ENCODE measurements around the gene MAP7D1. TPM values are rescaled to one million over a fixed set of nuclear protein-coding genes. Genes with fewer than 3 reads are reported as not detected.

MAP7D1 gene
- total RNA-seq, 1 donor from 2014 or later: 93.8 TPM

DNA sequence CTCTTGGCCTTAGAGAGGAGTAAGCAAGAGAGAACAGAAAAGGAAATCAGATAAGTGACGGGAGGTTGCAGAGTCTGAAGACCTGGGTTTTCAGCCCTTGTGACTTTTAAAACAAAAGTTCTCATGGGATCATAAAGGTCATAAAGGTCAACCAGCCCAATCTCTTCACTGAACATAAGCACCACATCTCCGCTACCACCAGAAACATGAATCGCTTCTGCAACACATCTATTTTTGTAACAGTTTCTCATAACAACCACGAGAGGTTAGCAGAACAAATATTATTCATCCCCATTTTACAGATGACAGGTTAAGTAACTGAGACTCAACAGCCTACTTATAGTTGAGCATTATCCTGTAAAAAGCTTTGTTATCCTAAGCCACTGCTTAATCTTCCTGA is 12.5 kb upstream of the MAP7D1 start:
- H3K36me3 ChIP-seq: peaks cover 0 to 12% of the 10 kb centered on the region in 2 donors
- DNase-seq (ENCODE audit: extremely low spot score in 2 of 2): no peak
- no peaks in the 10 kb centered on the region for H3K9me3 ChIP-seq
- H3K27ac ChIP-seq: no peak overlapping the region
- H3K27me3 ChIP-seq: no peaks in the 10 kb centered on the region
- H3K4me1 ChIP-seq: peaks cover 41% of the 10 kb centered on the region
- TF ChIP-seq, protein P1, sequence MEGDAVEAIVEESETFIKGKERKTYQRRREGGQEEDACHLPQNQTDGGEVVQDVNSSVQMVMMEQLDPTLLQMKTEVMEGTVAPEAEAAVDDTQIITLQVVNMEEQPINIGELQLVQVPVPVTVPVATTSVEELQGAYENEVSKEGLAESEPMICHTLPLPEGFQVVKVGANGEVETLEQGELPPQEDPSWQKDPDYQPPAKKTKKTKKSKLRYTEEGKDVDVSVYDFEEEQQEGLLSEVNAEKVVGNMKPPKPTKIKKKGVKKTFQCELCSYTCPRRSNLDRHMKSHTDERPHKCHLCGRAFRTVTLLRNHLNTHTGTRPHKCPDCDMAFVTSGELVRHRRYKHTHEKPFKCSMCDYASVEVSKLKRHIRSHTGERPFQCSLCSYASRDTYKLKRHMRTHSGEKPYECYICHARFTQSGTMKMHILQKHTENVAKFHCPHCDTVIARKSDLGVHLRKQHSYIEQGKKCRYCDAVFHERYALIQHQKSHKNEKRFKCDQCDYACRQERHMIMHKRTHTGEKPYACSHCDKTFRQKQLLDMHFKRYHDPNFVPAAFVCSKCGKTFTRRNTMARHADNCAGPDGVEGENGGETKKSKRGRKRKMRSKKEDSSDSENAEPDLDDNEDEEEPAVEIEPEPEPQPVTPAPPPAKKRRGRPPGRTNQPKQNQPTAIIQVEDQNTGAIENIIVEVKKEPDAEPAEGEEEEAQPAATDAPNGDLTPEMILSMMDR (IDR thresholded peaks at IDR 0.05): no peak
- TF ChIP-seq POLR2AphosphoS5 (IDR thresholded peaks at IDR 0.05; ENCODE audit: insufficient read depth in 1 of 2, low read depth in 1 of 2) (no peak), POLR2A (IDR thresholded peaks at IDR 0.05) (no peak)
- intact Hi-C loops (cut with DNase I): no loop called here
- H3K4me3 ChIP-seq: no peak overlapping the region

DNA sequence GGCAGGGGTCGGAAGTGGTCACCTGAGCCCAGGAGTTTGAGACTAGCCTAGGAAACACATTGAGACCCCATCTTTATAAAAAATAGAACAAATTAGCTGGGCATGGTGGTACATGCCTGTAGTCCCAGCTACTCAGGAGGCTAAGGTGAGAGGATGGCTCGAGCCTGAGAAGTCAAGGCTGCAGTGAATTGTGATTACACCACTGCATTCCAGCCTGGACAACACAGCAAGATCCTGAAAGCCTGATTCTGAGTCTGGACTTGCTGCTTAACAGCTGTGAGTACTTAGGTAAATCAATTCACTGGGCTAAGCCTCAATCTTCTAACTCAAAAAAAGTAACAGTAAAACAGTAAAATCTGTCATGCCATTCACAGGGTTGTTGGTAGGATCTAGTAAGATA is 11.5 kb upstream of the MAP7D1 start:
- Histone ChIP-seq H3K27ac (no peak overlapping the region), H3K4me3 (no peak overlapping the region), H3K27me3 (no peaks in the 10 kb centered on the region), H3K4me1 (peaks cover 46% of the 10 kb centered on the region), H3K9me3 (no peaks in the 10 kb centered on the region), H3K36me3 (peaks cover 0 to 5% of the 10 kb centered on the region in 2 donors)
- intact Hi-C loops (cut with DNase I): no loop called here
- TF ChIP-seq POLR2AphosphoS5 (IDR thresholded peaks at IDR 0.05; ENCODE audit: insufficient read depth in 1 of 2, low read depth in 1 of 2) (no peak), POLR2A (IDR thresholded peaks at IDR 0.05) (no peak)
- TF ChIP-seq, protein P1 (IDR thresholded peaks at IDR 0.05): no peak
- no peak for DNase-seq (ENCODE audit: extremely low spot score in 2 of 2)

DNA sequence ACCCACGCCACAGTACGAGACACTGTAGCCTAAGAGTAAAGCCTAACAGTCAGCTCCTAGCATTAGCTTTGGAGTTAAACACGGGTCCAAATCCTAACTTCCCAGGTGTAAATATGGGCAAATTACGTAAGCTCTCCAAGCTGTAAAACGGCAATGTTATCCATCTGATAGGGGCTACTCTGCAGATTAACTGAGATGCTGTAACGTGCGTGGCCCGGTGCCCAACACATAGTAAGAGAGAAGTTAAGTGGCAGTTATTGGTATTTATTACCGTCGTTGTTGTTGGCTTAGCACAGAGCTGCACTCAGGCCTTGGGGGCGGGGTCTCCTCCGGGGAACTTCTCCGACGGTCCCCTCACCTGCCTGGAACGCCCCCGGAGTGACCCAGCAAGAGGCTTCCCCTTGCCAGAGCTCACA is 7.1 kb upstream of the MAP7D1 start:
- intact Hi-C loops (cut with DNase I): no loop called here
- H3K4me1 ChIP-seq: peaks cover 50% of the 10 kb centered on the region
- H3K4me3 ChIP-seq: peak overlapping the region; percentile 74 to 96
- no peak for DNase-seq (ENCODE audit: extremely low spot score in 2 of 2)
- H3K9me3 ChIP-seq: no peaks in the 10 kb centered on the region
- H3K36me3 ChIP-seq: no peaks in the 10 kb centered on the region
- H3K27me3 ChIP-seq: no peaks in the 10 kb centered on the region
- H3K27ac ChIP-seq: peak overlapping the region; percentile 99
- TF ChIP-seq POLR2A (IDR thresholded peaks at IDR 0.05): no peak
- TF ChIP-seq POLR2AphosphoS5 (IDR thresholded peaks at IDR 0.05; ENCODE audit: insufficient read depth in 1 of 2, low read depth in 1 of 2): no peak
- TF ChIP-seq, protein P1 (IDR thresholded peaks at IDR 0.05): no peak

DNA sequence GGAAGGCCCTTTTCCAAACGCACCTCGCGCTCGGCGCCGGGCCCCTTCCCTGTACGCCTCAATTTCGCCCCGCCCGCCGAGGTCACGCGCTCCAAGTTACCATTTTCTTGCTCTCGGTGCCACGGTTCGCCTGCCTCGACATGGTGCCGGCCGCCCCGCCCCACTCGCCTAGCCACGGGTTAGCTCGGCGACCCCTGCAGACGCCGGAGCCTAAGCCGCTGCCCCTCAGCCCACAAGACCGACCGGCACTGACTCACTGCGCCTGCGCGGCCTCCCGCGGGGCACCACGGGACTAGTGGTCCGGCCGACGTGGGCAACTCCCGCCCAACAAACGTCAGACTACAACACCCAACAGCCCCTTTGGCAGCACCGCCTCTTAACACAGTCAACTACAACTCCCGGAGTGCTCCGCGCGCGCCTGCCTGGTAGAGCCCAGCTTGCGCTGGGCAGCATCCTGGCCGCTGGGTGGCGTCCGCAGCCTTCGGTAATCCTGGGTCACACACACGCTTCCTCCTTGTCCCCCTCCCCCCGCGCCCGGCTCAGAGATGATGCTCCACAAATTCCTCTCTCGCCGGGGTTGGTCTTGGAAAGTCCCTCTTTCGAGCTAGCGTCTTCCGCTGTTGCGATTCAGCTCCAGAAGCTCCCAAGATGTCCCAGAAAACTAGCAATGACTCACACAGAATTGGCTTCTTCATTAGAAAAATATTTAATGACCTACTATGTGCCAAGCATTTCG is 6.6 kb upstream of the MAP7D1 start, which contains the start of gene TRAPPC3:
TSS of gene TRAPPC3 (minus strand) at position 250 of the 736 bp plus-strand sequence. CDS start at position 142, 108 bp downstream.
- H3K4me3 ChIP-seq: peak within 1 kb of the TSS; percentile 74 to 96
- intact Hi-C loops (cut with DNase I): no loop called here
- DNase-seq (ENCODE audit: extremely low spot score in 2 of 2): peak; percentile 100
- peaks cover 50% of the 10 kb centered on the region for H3K4me1 ChIP-seq
- peak in 1 of 2 donors; percentile 90 for TF ChIP-seq POLR2A (IDR thresholded peaks at IDR 0.05)
- TF ChIP-seq, protein P1 (IDR thresholded peaks at IDR 0.05): peak; percentile 94 to 96 (median 94)
- TF ChIP-seq POLR2AphosphoS5 (IDR thresholded peaks at IDR 0.05; ENCODE audit: insufficient read depth in 1 of 2, low read depth in 1 of 2): peak; percentile 94 to 99
- peak within 1 kb of the TSS; percentile 99 for H3K27ac ChIP-seq
- no peaks in the 10 kb centered on the region for H3K36me3 ChIP-seq
- H3K27me3 ChIP-seq: no peaks in the 10 kb centered on the region
- H3K9me3 ChIP-seq: no peaks in the 10 kb centered on the region

DNA sequence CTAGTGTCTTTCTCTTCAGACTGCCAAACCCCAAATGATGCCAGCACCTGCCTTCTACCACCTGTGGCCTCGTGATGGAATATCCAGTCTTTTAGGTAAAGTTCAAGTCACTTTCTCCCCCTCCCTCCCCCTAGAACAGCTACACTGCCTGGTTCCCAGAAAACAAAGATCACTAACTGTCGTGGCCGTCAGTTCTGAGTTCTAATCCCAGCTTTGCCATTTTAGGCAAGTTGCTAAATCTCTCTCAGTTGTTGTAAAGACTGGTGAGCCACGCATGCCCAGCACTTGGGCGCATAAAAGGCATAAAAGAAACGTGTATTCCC is 6.0 kb upstream of the MAP7D1 start:
- peak overlapping the region in 1 of 2 donors; percentile 74 for H3K4me3 ChIP-seq
- no peaks in the 10 kb centered on the region for H3K27me3 ChIP-seq
- H3K9me3 ChIP-seq: no peaks in the 10 kb centered on the region
- no peaks in the 10 kb centered on the region for H3K36me3 ChIP-seq
- peak overlapping the region; percentile 99 for H3K27ac ChIP-seq
- peaks cover 53% of the 10 kb centered on the region for H3K4me1 ChIP-seq
- intact Hi-C loops (cut with DNase I): loop anchor here (5.0 to 10.0 kb wide), 4 partner anchors 37 to 235 kb away; partner anchors contain the start of genes STK40 and THRAP3
- DNase-seq (ENCODE audit: extremely low spot score in 2 of 2): no peak
- TF ChIP-seq POLR2A (IDR thresholded peaks at IDR 0.05) (no peak), POLR2AphosphoS5 (IDR thresholded peaks at IDR 0.05; ENCODE audit: insufficient read depth in 1 of 2, low read depth in 1 of 2) (no peak)
- TF ChIP-seq, protein P1 (IDR thresholded peaks at IDR 0.05): no peak
